Measurements from ENCODE around the gene HOXA1. TPM values are rescaled to one million over a fixed set of nuclear protein-coding genes. Genes with fewer than 3 reads are reported as not detected.

The HOXA1 gene
- total RNA-seq, 4 donors from 2014 or later = 0.67 to 0.78 TPM; not detected in 2

- intact Hi-C loops (cut with DNase I) = no loop called here
- 29 to 49% methylated on average over 19 to 22 of the region's 26 CpGs for WGBS, 2 donors
- Histone ChIP-seq H3K27ac (peak overlapping the region in 2 of 3 donors; percentile 50 to 53), H3K27me3 (peaks cover 3% of the 10 kb centered on the region), H3K4me1 (no peaks in the 10 kb centered on the region), H3K36me3 (no peaks in the 10 kb centered on the region), H3K9me3 (no peaks in the 10 kb centered on the region), H3K4me3 (replicated peaks in 1 of 3) (no peak overlapping the region)
- TF ChIP-seq CTCF (IDR thresholded peaks at IDR 0.05) (no peak), POLR2A (IDR thresholded peaks at IDR 0.05) (no peak)
- no peak for DNase-seq
These were observed 27.8 kb upstream of the HOXA1 start for GRCh38 chr7:27123477-27124053.

- no peaks in the 10 kb centered on the region for H3K27me3 ChIP-seq
- no peak for TF ChIP-seq POLR2A (IDR thresholded peaks at IDR 0.05)
- no peaks in the 10 kb centered on the region for H3K9me3 ChIP-seq
- intact Hi-C loops (cut with DNase I) = no loop called here
- H3K36me3 ChIP-seq = no peaks in the 10 kb centered on the region
- no peak overlapping the region for H3K4me3 ChIP-seq (replicated peaks in 1 of 3)
- H3K4me1 ChIP-seq = no peaks in the 10 kb centered on the region
- DNase-seq = no peak
- H3K27ac ChIP-seq = peak overlapping the region in 2 of 3 donors; percentile 53
- WGBS, 2 donors = 16 to 23% methylated on average over 8 to 13 of the region's 14 CpGs
These were observed 27.2 kb upstream of the HOXA1 start for GRCh38 chr7:27123007-27123476.

GRCh38 chr7:27122077-27122910 lies 26.5 kb upstream of the HOXA1 start:
- Histone ChIP-seq H3K4me3 (replicated peaks in 1 of 3) (no peak overlapping the region), H3K27me3 (peaks cover 6% of the 10 kb centered on the region), H3K36me3 (no peaks in the 10 kb centered on the region), H3K27ac (peak overlapping the region in 2 of 3 donors; percentile 42 to 53), H3K4me1 (peaks cover 0 to 4% of the 10 kb centered on the region in 2 donors), H3K9me3 (no peaks in the 10 kb centered on the region)
- intact Hi-C loops (cut with DNase I) = no loop called here
- 22 to 28% methylated on average over 32 to 42 of the region's 42 CpGs for WGBS, 2 donors
- no peak for TF ChIP-seq POLR2A (IDR thresholded peaks at IDR 0.05)
- DNase-seq = no peak

GRCh38 chr7:27121684-27122076 lies 25.9 kb upstream of the HOXA1 start:
- peaks cover 11% of the 10 kb centered on the region for H3K27me3 ChIP-seq
- peak overlapping the region in 1 of 3 donors; percentile 53 for H3K27ac ChIP-seq
- WGBS, 2 donors = 29 to 33% methylated on average over 7 of the region's 7 CpGs
- peaks cover 0 to 4% of the 10 kb centered on the region in 2 donors for H3K4me1 ChIP-seq
- TF ChIP-seq CTCF (IDR thresholded peaks at IDR 0.05) (no peak), POLR2A (IDR thresholded peaks at IDR 0.05) (no peak)
- intact Hi-C loops (cut with DNase I) = no loop called here
- no peak for DNase-seq
- H3K9me3 ChIP-seq = no peaks in the 10 kb centered on the region
- H3K4me3 ChIP-seq (replicated peaks in 1 of 3) = no peak overlapping the region
- H3K36me3 ChIP-seq = no peaks in the 10 kb centered on the region

GRCh38 chr7:27119412-27119911 lies 23.7 kb upstream of the HOXA1 start:
- 38 to 40% methylated on average over 1 of the region's 1 CpG for whole genome bisulfite sequencing, 2 donors

More at GRCh38 chr7:27119412-27119911, 23.7 kb upstream of the HOXA1 start:
- H3K4me3 ChIP-seq (replicated peaks in 1 of 3) = no peak overlapping the region
- H3K9me3 ChIP-seq = no peaks in the 10 kb centered on the region
- peaks cover 25% of the 10 kb centered on the region for H3K27me3 ChIP-seq
- intact Hi-C loops (cut with DNase I) = no loop called here
- H3K36me3 ChIP-seq = no peaks in the 10 kb centered on the region
- H3K27ac ChIP-seq = no peak overlapping the region
- H3K4me1 ChIP-seq = peaks cover 0 to 4% of the 10 kb centered on the region in 2 donors
- TF ChIP-seq POLR2A (IDR thresholded peaks at IDR 0.05) (no peak), CTCF (IDR thresholded peaks at IDR 0.05) (no peak)
- no peak for DNase-seq

All from thyroid gland (tissue), 4 donors.